PFSK-1 (cell line): ENCODE data around the gene CEP192.

Experiments
- FOXP2 ChIP-seq: optimal IDR thresholded peaks from 2 replicates; pipeline ENCODE3; 2011; ENCODE audit warnings: borderline replicate concordance, control low read depth, inconsistent platforms; ENCODE audit not compliant: insufficient read depth; ENCODE audit errors: extremely low read length, extremely low read depth
- POLR2AphosphoS5 ChIP-seq: IDR thresholded peaks from 2 replicates; pipeline ENCODE4 v1.6.1; 2012; ENCODE audit warnings: low read depth, mild to moderate bottlenecking, control low read depth, low read length, moderate library complexity
- SIN3A ChIP-seq: IDR thresholded peaks from 2 replicates; pipeline ENCODE4 v1.6.1; 2012; ENCODE audit warnings: mild to moderate bottlenecking, low read length, moderate library complexity, borderline replicate concordance; ENCODE audit not compliant: insufficient read depth
- TAF1 ChIP-seq: IDR thresholded peaks from 2 replicates; pipeline ENCODE4 v1.6.1; 2012; ENCODE audit warnings: low read length, control low read depth, borderline replicate concordance; ENCODE audit not compliant: insufficient read depth
- TF ChIP-seq, protein P1 (sequence below), 2 experiments: IDR thresholded peaks; 2 replicates each; pipeline versions ENCODE4 v1.6.1 to v1.8.0; 2011 to 2012; ENCODE audit warnings: low read depth in 2 of 2, low read length in 2 of 2, control low read depth in 1 of 2, inconsistent platforms in 1 of 2, mild to moderate bottlenecking in 1 of 2, moderate library complexity in 1 of 2; ENCODE audit not compliant: insufficient read depth in 1 of 2

CEP192 gene

DNA sequence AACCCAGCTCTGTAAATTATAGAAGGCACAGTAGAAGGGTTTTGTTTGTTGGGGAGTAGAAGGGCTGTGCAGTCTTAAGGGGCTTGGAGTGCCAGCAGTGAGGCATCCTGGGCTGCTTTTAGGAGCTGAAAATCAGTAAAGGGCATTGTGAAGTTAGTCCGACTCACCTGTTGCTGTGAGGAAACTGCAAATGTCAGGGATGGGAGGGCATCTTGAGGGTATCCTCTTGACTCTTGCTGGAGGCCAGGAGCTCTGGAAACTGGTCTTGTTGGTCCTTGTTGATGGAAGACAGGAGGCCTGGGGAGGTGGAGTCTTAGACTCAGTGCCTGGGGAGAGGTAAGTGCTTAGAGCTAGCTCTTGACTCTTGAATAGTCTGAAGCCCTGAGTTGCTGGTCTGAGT lies 14.1 kb downstream of the CEP192 start:
- TF ChIP-seq POLR2AphosphoS5 = no peak
- no peak for TF ChIP-seq SIN3A
- TF ChIP-seq, protein P1, sequence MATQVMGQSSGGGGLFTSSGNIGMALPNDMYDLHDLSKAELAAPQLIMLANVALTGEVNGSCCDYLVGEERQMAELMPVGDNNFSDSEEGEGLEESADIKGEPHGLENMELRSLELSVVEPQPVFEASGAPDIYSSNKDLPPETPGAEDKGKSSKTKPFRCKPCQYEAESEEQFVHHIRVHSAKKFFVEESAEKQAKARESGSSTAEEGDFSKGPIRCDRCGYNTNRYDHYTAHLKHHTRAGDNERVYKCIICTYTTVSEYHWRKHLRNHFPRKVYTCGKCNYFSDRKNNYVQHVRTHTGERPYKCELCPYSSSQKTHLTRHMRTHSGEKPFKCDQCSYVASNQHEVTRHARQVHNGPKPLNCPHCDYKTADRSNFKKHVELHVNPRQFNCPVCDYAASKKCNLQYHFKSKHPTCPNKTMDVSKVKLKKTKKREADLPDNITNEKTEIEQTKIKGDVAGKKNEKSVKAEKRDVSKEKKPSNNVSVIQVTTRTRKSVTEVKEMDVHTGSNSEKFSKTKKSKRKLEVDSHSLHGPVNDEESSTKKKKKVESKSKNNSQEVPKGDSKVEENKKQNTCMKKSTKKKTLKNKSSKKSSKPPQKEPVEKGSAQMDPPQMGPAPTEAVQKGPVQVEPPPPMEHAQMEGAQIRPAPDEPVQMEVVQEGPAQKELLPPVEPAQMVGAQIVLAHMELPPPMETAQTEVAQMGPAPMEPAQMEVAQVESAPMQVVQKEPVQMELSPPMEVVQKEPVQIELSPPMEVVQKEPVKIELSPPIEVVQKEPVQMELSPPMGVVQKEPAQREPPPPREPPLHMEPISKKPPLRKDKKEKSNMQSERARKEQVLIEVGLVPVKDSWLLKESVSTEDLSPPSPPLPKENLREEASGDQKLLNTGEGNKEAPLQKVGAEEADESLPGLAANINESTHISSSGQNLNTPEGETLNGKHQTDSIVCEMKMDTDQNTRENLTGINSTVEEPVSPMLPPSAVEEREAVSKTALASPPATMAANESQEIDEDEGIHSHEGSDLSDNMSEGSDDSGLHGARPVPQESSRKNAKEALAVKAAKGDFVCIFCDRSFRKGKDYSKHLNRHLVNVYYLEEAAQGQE (IDR thresholded peaks at IDR 0.05; ENCODE audit: insufficient read depth in 1 of 2, low read depth in 2 of 2, low read length in 2 of 2) = no peak
- TF ChIP-seq FOXP2 = no peak
- no peak for TF ChIP-seq TAF1

DNA sequence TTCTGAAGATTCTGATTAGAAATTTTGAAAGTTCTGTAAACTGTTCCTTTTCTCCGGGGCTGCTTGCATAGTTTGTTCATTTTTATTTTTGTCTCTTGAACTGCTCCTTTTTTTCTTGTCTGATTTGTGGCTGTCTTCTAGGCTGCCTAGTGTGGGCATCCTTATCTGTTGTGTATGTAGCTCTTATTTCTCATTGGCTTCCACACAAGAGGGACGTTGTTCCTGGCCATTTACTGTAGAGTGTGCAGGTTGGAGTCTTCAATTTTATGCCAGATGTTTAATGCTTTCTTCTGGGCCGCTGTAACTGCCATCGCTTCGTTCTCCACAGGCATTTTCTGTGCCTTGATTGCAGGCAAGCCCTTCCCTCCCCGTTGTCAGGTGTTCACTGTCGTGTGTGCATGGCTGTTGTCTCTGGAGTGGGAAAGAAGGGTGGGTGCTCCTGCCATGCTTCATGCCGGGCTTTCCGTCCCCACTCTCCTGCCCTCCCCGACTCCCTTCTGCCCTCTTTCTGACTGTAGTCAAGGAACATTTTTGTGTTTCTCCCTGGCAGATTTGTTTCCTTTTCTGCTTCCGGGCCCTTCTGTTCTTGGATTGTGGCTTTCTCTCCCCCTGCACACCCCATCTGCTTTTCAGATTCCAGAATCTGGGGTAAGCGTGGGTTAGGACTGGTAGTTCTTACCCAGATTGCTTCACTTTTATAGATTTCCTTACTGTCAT lies 15.5 kb downstream of the CEP192 start:
- TF ChIP-seq POLR2AphosphoS5 (no peak), TAF1 (no peak)

DNA sequence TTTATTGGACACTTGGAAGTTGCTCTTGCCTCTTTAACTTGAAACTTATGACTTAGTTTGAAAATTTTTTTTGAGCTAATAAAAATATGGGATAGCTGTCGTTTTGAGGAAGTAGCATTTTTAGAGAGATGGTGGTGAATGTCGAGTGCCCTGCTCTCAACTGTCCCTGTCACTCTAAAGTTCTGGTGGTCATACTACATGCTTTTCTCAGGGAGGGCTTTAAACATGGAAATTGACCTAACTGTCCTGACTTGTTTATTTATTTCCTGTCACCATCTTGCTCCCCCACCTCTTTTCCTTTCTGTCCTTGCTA lies 16.0 kb downstream of the CEP192 start:
- no peak for TF ChIP-seq TAF1
- TF ChIP-seq, protein P1 (IDR thresholded peaks at IDR 0.05; ENCODE audit: insufficient read depth in 1 of 2, low read depth in 2 of 2, low read length in 2 of 2) = no peak
- no peak for TF ChIP-seq SIN3A
- TF ChIP-seq FOXP2 = no peak
- TF ChIP-seq POLR2AphosphoS5 = no peak

DNA sequence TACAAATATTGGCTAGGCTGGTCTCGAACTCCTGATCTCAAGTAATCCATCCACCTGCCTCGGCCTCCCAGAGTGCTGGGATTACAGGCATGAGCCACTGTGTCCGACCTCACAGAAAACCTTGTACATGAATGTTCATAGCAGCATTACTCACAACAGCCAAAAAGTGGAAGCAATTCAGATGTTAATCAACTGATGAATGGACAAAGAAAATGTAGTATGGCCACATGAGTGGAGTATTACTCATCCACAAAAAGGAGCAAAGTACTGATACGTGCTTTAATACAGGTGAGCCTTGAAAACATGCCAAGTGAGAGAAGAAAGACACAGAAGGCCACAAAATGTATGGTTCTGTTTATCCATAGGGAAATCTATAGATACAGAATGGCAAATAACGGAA lies 20.6 kb downstream of the CEP192 start:
- TF ChIP-seq FOXP2 = no peak
- TF ChIP-seq TAF1 = no peak
- TF ChIP-seq, protein P1 (IDR thresholded peaks at IDR 0.05; ENCODE audit: insufficient read depth in 1 of 2, low read depth in 2 of 2, low read length in 2 of 2) = no peak
- no peak for TF ChIP-seq SIN3A
- TF ChIP-seq POLR2AphosphoS5 = no peak

DNA sequence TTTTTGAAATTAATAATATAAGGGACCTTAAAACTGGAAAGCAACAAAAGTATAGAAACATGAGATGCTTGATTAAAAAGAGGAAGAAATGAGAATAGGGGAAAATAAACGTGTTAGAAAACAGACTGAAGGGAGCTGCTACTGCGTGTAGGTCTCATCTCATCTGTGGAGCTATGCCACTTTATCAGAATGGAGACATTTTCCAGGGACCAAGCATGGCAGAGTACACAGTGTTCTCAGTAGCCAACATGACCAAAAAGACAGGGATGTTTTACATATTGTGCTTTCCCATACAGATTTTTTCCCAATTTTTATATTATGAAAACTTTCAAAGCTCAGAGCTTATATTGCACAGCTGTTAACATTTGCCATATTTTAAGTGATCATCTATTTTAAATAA lies 23.1 kb downstream of the CEP192 start:
- no peak for TF ChIP-seq POLR2AphosphoS5
- TF ChIP-seq TAF1 = no peak
- no peak for TF ChIP-seq SIN3A
- TF ChIP-seq, protein P1 (IDR thresholded peaks at IDR 0.05; ENCODE audit: insufficient read depth in 1 of 2, low read depth in 2 of 2, low read length in 2 of 2) = no peak
- TF ChIP-seq FOXP2 = no peak
